Smooth muscle cell (in vitro differentiated cells): ENCODE measurements around the gene PTPRM. TPM values are rescaled to one million over a fixed set of nuclear protein-coding genes. Genes with fewer than 3 reads are reported as not detected.

Experiments used
- DNase-seq: peaks from one replicate; lab custom pipeline; 2025; ENCODE audit not compliant: unreplicated experiment; lab: John Stamatoyannopoulos, UW
- H2AFZ ChIP-seq: fragments of 200-600 bp; sonication (generic); 2 replicates; pipeline ENCODE4 v1.6.0; 2016; ENCODE audit warnings: antibody characterized with exemption, low read depth, mild to moderate bottlenecking
- H3F3A ChIP-seq: fragments of 200-600 bp; sonication (generic); 2 replicates; pipeline ENCODE4 v1.6.0; 2017; ENCODE audit warnings: antibody characterized with exemption, low read depth
- H3K27ac ChIP-seq: fragments of 200-600 bp; sonication (generic); 2 replicates; pipeline ENCODE4 v1.5.1; 2016; ENCODE audit warnings: low read depth, mild to moderate bottlenecking
- H3K27me3 ChIP-seq: fragments of 200-600 bp; sonication (generic); 2 replicates; pipeline ENCODE4 v1.6.1; 2016; ENCODE audit warnings: low read depth, mild to moderate bottlenecking
- H3K36me3 ChIP-seq: fragments of 200-600 bp; sonication (generic); 2 replicates; pipeline ENCODE4 v1.5.1; 2016; ENCODE audit warnings: low read depth
- H3K4me1 ChIP-seq: fragments of 200-600 bp; sonication (generic); 2 replicates; pipeline ENCODE4 v1.5.1; 2016; ENCODE audit warnings: low read depth
- H3K4me2 ChIP-seq: fragments of 200-600 bp; sonication (generic); 2 replicates; pipeline ENCODE4 v1.6.0; 2016; ENCODE audit warnings: mild to moderate bottlenecking
- H3K4me3 ChIP-seq: fragments of 200-600 bp; sonication (generic); 2 replicates; pipeline ENCODE4 v1.5.1; 2016; ENCODE audit warnings: mild to moderate bottlenecking
- H3K79me2 ChIP-seq: fragments of 200-600 bp; sonication (generic); 2 replicates; pipeline ENCODE4 v1.6.0; 2016; ENCODE audit warnings: low read depth, mild to moderate bottlenecking
- H3K9ac ChIP-seq: fragments of 200-600 bp; sonication (generic); 2 replicates; pipeline ENCODE4 v1.6.0; 2016; ENCODE audit warnings: low read depth
- H3K9me3 ChIP-seq: fragments of 200-600 bp; sonication (generic); replicated peaks from 2 replicates; pipeline ENCODE4 v1.5.1; 2016; ENCODE audit warnings: low read depth
- H4K20me1 ChIP-seq: fragments of 200-600 bp; sonication (generic); 2 replicates; pipeline ENCODE4 v1.6.0; 2016; ENCODE audit warnings: low read depth
- CTCF ChIP-seq: fragments of 200-600 bp; sonication (generic); IDR thresholded peaks from 2 replicates; pipeline ENCODE4 v1.5.1; 2017; ENCODE audit warnings: borderline replicate concordance, mild to moderate bottlenecking, antibody characterized with exemption; ENCODE audit not compliant: insufficient read depth, poor library complexity, severe bottlenecking
- WGBS: methylation state at CpG from one replicate; pipeline ENCODE4 v1.1.7; 2016; ENCODE audit warnings: low lambda C conversion rate; 5-methylcytosine and 5-hydroxymethylcytosine counted together
- polyA plus RNA-seq: library from polyadenylated mRNA; unstranded; fragments of >200 nt; fragmentation: Nextera tagmentation; extraction: Ambion mirVana; gene quantifications from 2 replicates; pipeline ENCODE4 v1.2.1, GENCODE V29; 2016
- total RNA-seq: library from RNA; depleted of rRNA; stranded (reverse); fragments of >200 nt; gene quantifications from 2 replicates; pipeline ENCODE4 v1.2.3, GENCODE V29; 2014

PTPRM gene
- total and polyA plus RNA-seq, 2 experiments from 2014 or later: 57.5 to 115 TPM

DNA sequence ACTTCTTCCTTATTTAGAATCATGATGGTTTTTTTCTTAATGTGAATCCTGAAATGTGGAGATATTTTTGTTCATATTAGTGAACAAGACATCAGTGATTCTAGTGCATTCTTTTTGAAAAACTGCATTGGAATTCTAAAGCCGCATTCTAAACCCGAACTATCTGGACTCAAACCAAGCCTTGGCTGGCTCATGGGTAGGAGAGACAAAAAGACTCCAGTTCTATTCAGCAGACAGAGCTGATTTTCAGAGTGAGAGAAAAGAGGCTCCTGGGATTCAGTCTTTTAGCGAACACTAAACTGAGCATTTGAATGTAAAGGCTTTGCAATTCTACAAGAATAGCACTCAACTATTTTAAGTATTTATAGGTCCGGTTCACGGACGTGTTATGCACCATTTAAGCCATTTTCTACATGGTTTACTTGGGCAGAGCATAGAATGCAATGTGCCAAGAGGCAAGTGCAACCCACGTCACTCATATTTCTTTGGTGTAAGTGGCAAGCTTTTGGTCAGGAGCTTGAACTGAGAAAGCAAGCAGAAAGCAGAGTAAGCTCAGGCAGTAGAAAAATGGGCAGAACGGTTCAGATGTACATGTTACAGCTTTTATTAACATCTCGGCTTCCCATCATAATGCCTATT lies 814.8 kb downstream of the PTPRM start:
- Histone ChIP-seq H3K79me2 (no peaks in the 10 kb centered on the region), H3K9me3 (no peaks in the 10 kb centered on the region), H4K20me1 (no peaks in the 10 kb centered on the region), H3K4me2 (no peak overlapping the region), H3K27me3 (no peaks in the 10 kb centered on the region), H2AFZ (no peak overlapping the region), H3K9ac (no peak overlapping the region), H3K4me3 (no peak overlapping the region), H3F3A (no peaks in the 10 kb centered on the region), H3K27ac (no peak overlapping the region), H3K36me3 (peaks cover 24% of the 10 kb centered on the region), H3K4me1 (peaks cover 6% of the 10 kb centered on the region)
- DNase-seq: no peak
- 98% methylated on average over 9 of the region's 9 CpGs for WGBS
- TF ChIP-seq CTCF: no peak

DNA sequence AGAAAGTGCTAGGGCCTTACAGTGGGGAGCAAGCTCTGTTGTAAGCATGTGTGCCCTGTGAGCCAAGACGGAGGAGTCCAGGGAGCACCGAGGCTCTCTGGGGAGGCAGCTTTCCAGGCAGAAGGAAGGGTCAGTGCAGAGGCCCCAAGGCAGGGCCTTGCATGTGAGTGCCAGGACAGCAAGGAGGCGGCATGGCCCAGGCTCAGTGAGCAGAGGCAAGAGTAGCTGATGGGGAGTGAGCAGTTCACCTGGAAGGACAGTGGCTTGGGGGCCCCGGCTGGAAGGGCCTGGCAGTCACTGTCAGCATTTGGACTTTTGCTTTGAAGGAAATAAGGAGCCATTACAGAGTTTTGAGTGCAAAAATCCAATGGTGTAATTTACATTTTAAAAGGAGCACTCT lies 818.3 kb downstream of the PTPRM start:
- Histone ChIP-seq H3K4me3 (no peak overlapping the region), H3K4me2 (no peak overlapping the region), H2AFZ (no peak overlapping the region), H3K79me2 (no peaks in the 10 kb centered on the region), H3F3A (peaks cover 2% of the 10 kb centered on the region), H3K27me3 (no peaks in the 10 kb centered on the region), H3K9me3 (no peaks in the 10 kb centered on the region), H4K20me1 (no peaks in the 10 kb centered on the region), H3K27ac (no peak overlapping the region), H3K36me3 (peaks cover 21% of the 10 kb centered on the region), H3K9ac (no peak overlapping the region), H3K4me1 (peaks cover 6% of the 10 kb centered on the region)
- TF ChIP-seq CTCF: no peak
- WGBS: 99% methylated on average over 4 of the region's 4 CpGs
- DNase-seq: no peak

GRCh38 chr18:8386669-8387380 lies 819.7 kb downstream of the PTPRM start:
- Histone ChIP-seq H3K4me1 (peaks cover 2% of the 10 kb centered on the region), H3K4me2 (no peak overlapping the region), H3K36me3 (peaks cover 21% of the 10 kb centered on the region), H3K27me3 (no peaks in the 10 kb centered on the region), H3K79me2 (no peaks in the 10 kb centered on the region), H2AFZ (no peak overlapping the region), H3K9ac (no peak overlapping the region), H3K9me3 (no peaks in the 10 kb centered on the region), H3K27ac (no peak overlapping the region), H4K20me1 (no peaks in the 10 kb centered on the region), H3F3A (peaks cover 3% of the 10 kb centered on the region), H3K4me3 (no peak overlapping the region)
- no peak for TF ChIP-seq CTCF
- WGBS: 74% methylated on average over 13 of the region's 13 CpGs
- DNase-seq: no peak
